Cardiac muscle cell (in vitro differentiated cells and primary cell): ENCODE measurements around the gene PRXL2A. TPM values are rescaled to one million over a fixed set of nuclear protein-coding genes. Genes with fewer than 3 reads are reported as not detected.

Experiments
- DNase-seq, 2 donors: peaks; one replicate each; pipeline versions ENCODE4 v3.0.0 to v3.0.0-alpha.2; 2010 to 2017; ENCODE audit warnings: low read depth in 1 of 2, low spot score in 1 of 2
- H3K27ac ChIP-seq: fragments of 200-600 bp; sonication (generic); 2 replicates; pipeline ENCODE4 v1.5.1; 2016
- H3K27me3 ChIP-seq: fragments of 200-600 bp; sonication (generic); 2 replicates; pipeline ENCODE4 v1.6.0; 2016; ENCODE audit warnings: control low read depth
- H3K36me3 ChIP-seq: fragments of 200-600 bp; sonication (generic); 2 replicates; pipeline ENCODE4 v1.5.1; 2016; ENCODE audit warnings: control low read depth
- H3K4me1 ChIP-seq: fragments of 200-600 bp; sonication (generic); 2 replicates; pipeline ENCODE4 v1.8.1; 2017; ENCODE audit warnings: low read depth, mild to moderate bottlenecking, mixed run types
- H3K4me3 ChIP-seq: fragments of 200-600 bp; sonication (generic); 2 replicates; pipeline ENCODE4 v1.5.1; 2016; ENCODE audit warnings: mild to moderate bottlenecking
- H3K9me3 ChIP-seq: fragments of 200-600 bp; sonication (generic); 2 replicates; pipeline ENCODE4 v1.5.1; 2017; ENCODE audit warnings: low read depth, mild to moderate bottlenecking, control low read depth
- CTCF ChIP-seq: IDR thresholded peaks from 2 replicates; pipeline ENCODE4 v1.5.1; 2012; ENCODE audit warnings: low read depth, mild to moderate bottlenecking, low read length
- polyA plus RNA-seq: library from polyadenylated mRNA; unstranded; fragments of >200 nt; fragmentation: Nextera tagmentation; extraction: Ambion mirVana; gene quantifications from 2 replicates; pipeline ENCODE4 v1.2.1, GENCODE V29; 2016
- total RNA-seq: library from RNA; depleted of rRNA; stranded (reverse); fragments of >200 nt; gene quantifications from 2 replicates; pipeline ENCODE4 v1.2.3, GENCODE V29; 2016

The PRXL2A gene
- total and polyA plus RNA-seq, 2 experiments from 2014 or later = 52.0 to 144 TPM

- Histone ChIP-seq H3K27ac (peak overlapping the region; percentile 39), H3K36me3 (no peaks in the 10 kb centered on the region), H3K4me1 (peaks cover 57% of the 10 kb centered on the region), H3K4me3 (no peak overlapping the region), H3K9me3 (no peaks in the 10 kb centered on the region), H3K27me3 (no peaks in the 10 kb centered on the region)
- no peak for TF ChIP-seq CTCF
- DNase-seq = no peak
Observed at GRCh38 chr10:80468002-80468401, 59.7 kb downstream of the PRXL2A start.

GRCh38 chr10:80468806-80469421, 60.6 kb downstream of the PRXL2A start:
- no peak overlapping the region for H3K4me3 ChIP-seq
- no peak for TF ChIP-seq CTCF
- H3K36me3 ChIP-seq = no peaks in the 10 kb centered on the region
- H3K27ac ChIP-seq = peak overlapping the region; percentile 67
- H3K4me1 ChIP-seq = peaks cover 51% of the 10 kb centered on the region
- no peak for DNase-seq
- H3K27me3 ChIP-seq = no peaks in the 10 kb centered on the region
- H3K9me3 ChIP-seq = no peaks in the 10 kb centered on the region

- no peak for DNase-seq
- Histone ChIP-seq H3K4me1 (peaks cover 46% of the 10 kb centered on the region), H3K4me3 (no peak overlapping the region), H3K9me3 (no peaks in the 10 kb centered on the region), H3K27me3 (no peaks in the 10 kb centered on the region), H3K36me3 (no peaks in the 10 kb centered on the region), H3K27ac (no peak overlapping the region)
- TF ChIP-seq CTCF = no peak
Observed at GRCh38 chr10:80470266-80470665, 61.9 kb downstream of the PRXL2A start.

- DNase-seq = no peak
- Histone ChIP-seq H3K4me1 (peaks cover 39% of the 10 kb centered on the region), H3K27ac (no peak overlapping the region), H3K27me3 (no peaks in the 10 kb centered on the region), H3K36me3 (no peaks in the 10 kb centered on the region), H3K9me3 (no peaks in the 10 kb centered on the region), H3K4me3 (no peak overlapping the region)
- TF ChIP-seq CTCF = no peak
Observed at GRCh38 chr10:80471001-80471400, 62.6 kb downstream of the PRXL2A start.

GRCh38 chr10:80471715-80472233, 63.4 kb downstream of the PRXL2A start:
- no peak for TF ChIP-seq CTCF
- peaks cover 31% of the 10 kb centered on the region for H3K4me1 ChIP-seq

More at GRCh38 chr10:80471715-80472233, 63.4 kb downstream of the PRXL2A start:
- Histone ChIP-seq H3K27me3 (no peaks in the 10 kb centered on the region), H3K36me3 (no peaks in the 10 kb centered on the region), H3K4me3 (no peak overlapping the region), H3K9me3 (no peaks in the 10 kb centered on the region), H3K27ac (no peak overlapping the region)
- DNase-seq = no peak
